ENCODE data around the gene CBX1. TPM values are rescaled to one million over a fixed set of nuclear protein-coding genes. Genes with fewer than 3 reads are reported as not detected.

The CBX1 gene
- total RNA-seq, 3 donors from 2014 or later (not counting 1 experiment from before 2014, with no cell fraction given) = 16.9 to 25.4 (median 22.6) TPM

DNA sequence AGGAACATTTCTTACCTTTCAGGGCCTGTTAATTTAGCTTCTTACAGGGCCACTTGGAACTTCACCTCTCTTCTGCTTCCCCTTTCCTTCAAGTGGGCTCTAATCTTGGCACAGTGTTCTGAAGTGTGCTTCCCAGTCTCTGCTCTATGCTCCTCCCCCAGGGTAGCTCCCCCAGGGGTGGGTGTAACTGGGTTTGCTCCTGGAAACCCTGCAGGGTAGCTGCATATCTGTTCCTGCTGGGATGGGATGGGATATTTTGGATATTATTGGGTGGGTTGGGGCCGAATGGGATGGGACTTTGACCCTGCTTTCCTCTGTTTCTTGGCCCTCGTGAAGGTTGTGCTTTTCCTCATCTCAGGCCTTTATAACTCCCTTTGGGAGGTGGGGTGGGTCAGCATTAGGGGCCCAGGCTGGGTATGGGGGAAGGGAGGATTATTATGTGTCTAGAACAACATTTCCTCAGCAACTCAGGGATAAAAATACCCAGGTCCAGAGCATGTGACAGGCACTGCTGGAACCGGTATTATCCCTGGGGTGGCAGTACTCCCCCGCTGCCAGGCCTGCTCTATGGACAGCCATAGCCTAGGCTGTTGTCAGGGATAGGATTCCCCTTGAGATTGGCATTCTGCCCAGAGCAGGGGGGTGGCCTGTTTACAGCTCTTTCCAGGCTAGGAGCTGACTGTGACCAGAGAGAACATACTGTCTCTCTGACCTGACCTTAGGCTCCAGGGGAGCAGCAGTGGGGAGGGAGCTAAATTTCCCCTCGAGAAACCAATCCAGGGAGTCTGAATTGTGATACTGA is 48.1 kb downstream of the CBX1 start:
- ATAC-seq = no peak
- TF ChIP-seq, protein P1, sequence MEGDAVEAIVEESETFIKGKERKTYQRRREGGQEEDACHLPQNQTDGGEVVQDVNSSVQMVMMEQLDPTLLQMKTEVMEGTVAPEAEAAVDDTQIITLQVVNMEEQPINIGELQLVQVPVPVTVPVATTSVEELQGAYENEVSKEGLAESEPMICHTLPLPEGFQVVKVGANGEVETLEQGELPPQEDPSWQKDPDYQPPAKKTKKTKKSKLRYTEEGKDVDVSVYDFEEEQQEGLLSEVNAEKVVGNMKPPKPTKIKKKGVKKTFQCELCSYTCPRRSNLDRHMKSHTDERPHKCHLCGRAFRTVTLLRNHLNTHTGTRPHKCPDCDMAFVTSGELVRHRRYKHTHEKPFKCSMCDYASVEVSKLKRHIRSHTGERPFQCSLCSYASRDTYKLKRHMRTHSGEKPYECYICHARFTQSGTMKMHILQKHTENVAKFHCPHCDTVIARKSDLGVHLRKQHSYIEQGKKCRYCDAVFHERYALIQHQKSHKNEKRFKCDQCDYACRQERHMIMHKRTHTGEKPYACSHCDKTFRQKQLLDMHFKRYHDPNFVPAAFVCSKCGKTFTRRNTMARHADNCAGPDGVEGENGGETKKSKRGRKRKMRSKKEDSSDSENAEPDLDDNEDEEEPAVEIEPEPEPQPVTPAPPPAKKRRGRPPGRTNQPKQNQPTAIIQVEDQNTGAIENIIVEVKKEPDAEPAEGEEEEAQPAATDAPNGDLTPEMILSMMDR (IDR thresholded peaks at IDR 0.05) = no peak
- Histone ChIP-seq H3K27ac (ENCODE audit: low read length) (no peak overlapping the region), H3K4me1 (ENCODE audit: control insufficient read depth, insufficient read depth, low read length) (peaks cover 41% of the 10 kb centered on the region), H3K27me3 (ENCODE audit: control insufficient read depth, insufficient read depth, low read length) (no peaks in the 10 kb centered on the region), H3K36me3 (ENCODE audit: control insufficient read depth, insufficient read depth, low read length) (peaks cover 54% of the 10 kb centered on the region), H3K4me3 (ENCODE audit: low read length) (no peak overlapping the region), H3K9me3 (ENCODE audit: control insufficient read depth, insufficient read depth, low read length) (no peaks in the 10 kb centered on the region)
- no peak overlapping the region for H3K27ac Mint-ChIP-seq
- DNase-seq = no peak
- no peaks in the 10 kb centered on the region for H3K27me3 Mint-ChIP-seq (ENCODE audit: low read depth in 2 of 2)
- intact Hi-C loops (cut with micrococcal nuclease) = no loop called here
- H3K4me1 Mint-ChIP-seq = peaks cover 50 to 71% of the 10 kb centered on the region in 2 donors
- whole genome bisulfite sequencing (ENCODE audit: insufficient coverage) = 89% methylated on average over 5 of the region's 5 CpGs
- H3K36me3 Mint-ChIP-seq = no peaks in the 10 kb centered on the region
- H3K9me3 Mint-ChIP-seq = no peaks in the 10 kb centered on the region
- H3K4me3 Mint-ChIP-seq = no peak overlapping the region

DNA sequence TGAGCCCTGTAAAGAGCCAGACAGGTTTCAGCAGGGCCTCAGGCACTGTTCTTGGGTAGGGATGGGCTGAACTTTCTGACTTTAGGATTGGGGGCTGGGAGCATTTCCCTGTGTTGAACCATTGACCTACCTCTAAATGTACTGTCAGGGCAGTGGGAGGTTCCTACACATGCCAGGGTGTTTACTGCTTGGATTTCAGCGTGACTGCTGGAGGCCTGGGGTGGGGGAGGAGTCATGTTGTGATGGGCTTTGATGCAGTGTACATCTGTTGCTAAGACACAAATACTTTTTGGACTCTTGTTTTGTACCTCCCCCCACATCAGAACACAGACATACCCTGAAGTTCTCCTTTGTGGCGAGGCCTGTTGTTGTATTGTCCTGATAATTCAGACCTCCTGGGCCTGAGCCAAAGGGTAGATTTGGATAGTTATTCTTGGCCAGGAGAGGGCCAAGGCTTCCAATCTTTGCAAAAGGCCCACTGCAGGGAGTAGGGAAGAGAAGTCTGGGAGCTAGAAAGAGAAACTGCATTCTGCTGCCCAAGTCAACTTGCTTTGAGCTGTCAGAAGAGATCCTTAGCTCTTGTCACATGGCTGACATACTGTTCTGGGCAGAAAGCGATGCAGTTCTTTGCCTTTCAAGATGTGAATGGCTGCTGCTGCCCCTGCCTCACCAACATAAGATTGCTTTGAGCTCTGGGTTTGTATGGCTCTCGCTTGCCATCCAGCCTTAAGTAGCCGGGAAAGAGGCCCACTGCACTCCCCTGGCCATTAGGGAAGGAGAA is 49.4 kb downstream of the CBX1 start:
- H3K27ac ChIP-seq (ENCODE audit: low read length) = no peak overlapping the region
- WGBS (ENCODE audit: insufficient coverage) = 95% methylated on average over 4 of the region's 5 CpGs
- no peaks in the 10 kb centered on the region for H3K36me3 Mint-ChIP-seq
- peaks cover 45% of the 10 kb centered on the region for H3K4me1 ChIP-seq (ENCODE audit: control insufficient read depth, insufficient read depth, low read length)
- ATAC-seq (no peak), DNase-seq (no peak)
- TF ChIP-seq, protein P1 (IDR thresholded peaks at IDR 0.05) = no peak
- peaks cover 63 to 83% of the 10 kb centered on the region in 2 donors for H3K4me1 Mint-ChIP-seq
- intact Hi-C loops (cut with micrococcal nuclease) = no loop called here
- peaks cover 42% of the 10 kb centered on the region for H3K36me3 ChIP-seq (ENCODE audit: control insufficient read depth, insufficient read depth, low read length)
- H3K27ac Mint-ChIP-seq = peak overlapping the region in 1 of 2 donors; percentile 29
- H3K9me3 ChIP-seq (ENCODE audit: control insufficient read depth, insufficient read depth, low read length) = no peaks in the 10 kb centered on the region
- no peaks in the 10 kb centered on the region for H3K27me3 ChIP-seq (ENCODE audit: control insufficient read depth, insufficient read depth, low read length)
- H3K4me3 ChIP-seq (ENCODE audit: low read length) = no peak overlapping the region
- H3K4me3 Mint-ChIP-seq = no peak overlapping the region
- H3K27me3 Mint-ChIP-seq (ENCODE audit: low read depth in 2 of 2) = no peaks in the 10 kb centered on the region
- H3K9me3 Mint-ChIP-seq = no peaks in the 10 kb centered on the region

DNA sequence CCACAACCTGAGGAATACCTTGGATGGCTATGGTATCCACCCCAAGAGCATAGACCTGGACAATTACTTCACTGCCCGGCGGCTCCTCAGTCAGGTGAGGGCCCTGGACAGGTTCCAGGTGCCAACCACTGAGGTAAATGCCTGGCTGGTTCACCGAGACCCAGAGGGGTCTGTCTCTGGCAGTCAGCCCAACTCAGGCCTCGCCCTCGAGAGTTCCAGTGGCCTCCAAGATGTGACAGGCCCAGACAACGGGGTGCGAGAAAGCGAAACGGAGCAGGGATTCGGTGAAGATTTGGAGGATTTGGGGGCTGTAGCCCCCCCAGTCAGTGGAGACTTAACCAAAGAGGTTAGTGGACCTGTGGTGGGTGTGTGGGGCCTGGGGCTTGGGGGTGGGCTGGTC is 50.0 kb downstream of the CBX1 start:
- H3K27me3 Mint-ChIP-seq (ENCODE audit: low read depth in 2 of 2) = no peaks in the 10 kb centered on the region
- no peak for ATAC-seq
- peaks cover 65 to 82% of the 10 kb centered on the region in 2 donors for H3K4me1 Mint-ChIP-seq
- 96% methylated on average over 10 of the region's 10 CpGs for WGBS (ENCODE audit: insufficient coverage)
- DNase-seq = no peak
- intact Hi-C loops (cut with micrococcal nuclease) = no loop called here
- H3K27me3 ChIP-seq (ENCODE audit: control insufficient read depth, insufficient read depth, low read length) = no peaks in the 10 kb centered on the region
- no peak overlapping the region for H3K4me3 ChIP-seq (ENCODE audit: low read length)
- TF ChIP-seq, protein P1 (IDR thresholded peaks at IDR 0.05) = no peak
- H3K27ac Mint-ChIP-seq = peak overlapping the region in 1 of 2 donors; percentile 29
- no peak overlapping the region for H3K27ac ChIP-seq (ENCODE audit: low read length)
- no peak overlapping the region for H3K4me3 Mint-ChIP-seq
- H3K9me3 ChIP-seq (ENCODE audit: control insufficient read depth, insufficient read depth, low read length) = no peaks in the 10 kb centered on the region
- peaks cover 48% of the 10 kb centered on the region for H3K4me1 ChIP-seq (ENCODE audit: control insufficient read depth, insufficient read depth, low read length)
- no peaks in the 10 kb centered on the region for H3K9me3 Mint-ChIP-seq
- H3K36me3 ChIP-seq (ENCODE audit: control insufficient read depth, insufficient read depth, low read length) = peaks cover 36% of the 10 kb centered on the region
- H3K36me3 Mint-ChIP-seq = no peaks in the 10 kb centered on the region

Measured in natural killer cell (primary cell).